HepG2 (cell line): ENCODE data around the gene AKAP12. TPM values are rescaled to one million over a fixed set of nuclear protein-coding genes. Genes with fewer than 3 reads are reported as not detected.

Source experiments
- ARID3A ChIP-seq: IDR thresholded peaks from 2 replicates; pipeline ENCODE4 v1.6.1; 2012; ENCODE audit warnings: low read depth, low read length, improper control_type of control experiment
- BATF2 ChIP-seq: sonication (generic); formaldehyde crosslinking; IDR thresholded peaks from 2 replicates; pipeline ENCODE4 v1.8.0; 2022; ENCODE audit warnings: mild to moderate bottlenecking, missing genetic modification reagents, moderate library complexity
- CBFB ChIP-seq: sonication (generic); formaldehyde crosslinking; IDR thresholded peaks from 2 replicates; pipeline ENCODE4 v1.4.0; 2020; ENCODE audit warnings: missing genetic modification reagents
- CEBPB ChIP-seq: IDR thresholded peaks from 2 replicates; pipeline ENCODE4 v1.6.1; 2011; ENCODE audit warnings: low read depth, low read length, improper control_type of control experiment, borderline replicate concordance
- ESRRA ChIP-seq: sonication (generic); formaldehyde crosslinking; IDR thresholded peaks from 2 replicates; pipeline ENCODE4 v1.5.1; 2020; ENCODE audit warnings: mild to moderate bottlenecking, low read depth, missing genetic modification reagents
- FOSL2 ChIP-seq: sonication (generic); formaldehyde crosslinking; IDR thresholded peaks from 2 replicates; pipeline ENCODE4 v1.4.0; 2020; ENCODE audit warnings: missing genetic modification reagents
- GATAD1 ChIP-seq: IDR thresholded peaks from 2 replicates; pipeline ENCODE4 v1.6.1; 2016; ENCODE audit warnings: missing genetic modification reagents, missing compliant biosample characterization
- IKZF1 ChIP-seq: fragments of 450-650 bp; IDR thresholded peaks from 2 replicates; pipeline ENCODE4 v1.7.1; 2016
- KAT7 ChIP-seq: IDR thresholded peaks from 2 replicates; pipeline ENCODE4 v1.6.1; 2018; ENCODE audit warnings: borderline replicate concordance, missing compliant biosample characterization
- MNT ChIP-seq: fragments of 450-650 bp; IDR thresholded peaks from 2 replicates; pipeline ENCODE4 v1.6.1; 2016
- MTA3 ChIP-seq: sonication (generic); formaldehyde crosslinking; IDR thresholded peaks from 2 replicates; pipeline ENCODE4 v1.4.0; 2020; ENCODE audit warnings: missing genetic modification reagents
- NFKB2 ChIP-seq: sonication (generic); formaldehyde crosslinking; IDR thresholded peaks from 2 replicates; pipeline ENCODE4 v1.4.0; 2020; ENCODE audit warnings: missing genetic modification reagents, borderline replicate concordance
- PAF1 ChIP-seq: IDR thresholded peaks from 2 replicates; pipeline ENCODE4 v1.6.1; 2016; ENCODE audit warnings: missing genetic modification reagents, missing compliant biosample characterization
- RFX5 ChIP-seq: IDR thresholded peaks from 2 replicates; pipeline ENCODE4 v1.6.1; 2011; ENCODE audit warnings: low read depth, low read length, improper control_type of control experiment
- SMAD3 ChIP-seq: sonication (generic); formaldehyde crosslinking; IDR thresholded peaks from 2 replicates; pipeline ENCODE4 v1.4.0; 2020; ENCODE audit warnings: missing genetic modification reagents
- SP5 ChIP-seq: IDR thresholded peaks from 2 replicates; pipeline ENCODE4 v1.6.1; 2016; ENCODE audit warnings: low read depth, borderline replicate concordance
- TP53 ChIP-seq: sonication (generic); formaldehyde crosslinking; conservative IDR thresholded peaks from 2 replicates; pipeline ENCODE4 v1.4.0; 2020; ENCODE audit warnings: missing genetic modification reagents
- U2AF1 ChIP-seq: fragments of 200-400 bp; formaldehyde crosslinking; optimal IDR thresholded peaks from 2 replicates; pipeline ENCODE3; 2017; ENCODE audit warnings: mild to moderate bottlenecking, low read depth, low read length
- ZNF256 ChIP-seq: sonication (generic); formaldehyde crosslinking; conservative IDR thresholded peaks from 2 replicates; pipeline ENCODE4 v1.4.0; 2020; ENCODE audit warnings: missing genetic modification reagents
- ZNF331 ChIP-seq: sonication (generic); formaldehyde crosslinking; IDR thresholded peaks from 2 replicates; pipeline ENCODE4 v1.4.0; 2020; ENCODE audit warnings: missing genetic modification reagents
- ZNF383 ChIP-seq: sonication (generic); formaldehyde crosslinking; IDR thresholded peaks from 2 replicates; pipeline ENCODE4 v1.4.0; 2020; ENCODE audit warnings: missing genetic modification reagents, mild to moderate bottlenecking, borderline replicate concordance
- ZNF414 ChIP-seq: sonication (generic); formaldehyde crosslinking; IDR thresholded peaks from 2 replicates; pipeline ENCODE4 v1.5.0; 2020; ENCODE audit warnings: missing genetic modification reagents
- ZNF451 ChIP-seq: sonication (generic); formaldehyde crosslinking; IDR thresholded peaks from 2 replicates; pipeline ENCODE4 v1.5.0; 2020; ENCODE audit warnings: mild to moderate bottlenecking, missing genetic modification reagents
- ZNF484 ChIP-seq: sonication (generic); formaldehyde crosslinking; IDR thresholded peaks from 2 replicates; pipeline ENCODE4 v1.5.1; 2020; ENCODE audit warnings: mild to moderate bottlenecking, low read depth, missing genetic modification reagents, borderline replicate concordance
- ZNF576 ChIP-seq: sonication (generic); formaldehyde crosslinking; IDR thresholded peaks from 2 replicates; pipeline ENCODE4 v1.4.0; 2020; ENCODE audit warnings: mild to moderate bottlenecking, missing genetic modification reagents
- ZNF615 ChIP-seq: sonication (generic); formaldehyde crosslinking; IDR thresholded peaks from 2 replicates; pipeline ENCODE4 v1.5.0; 2020; ENCODE audit warnings: mild to moderate bottlenecking, missing genetic modification reagents, borderline replicate concordance
- ZNF879 ChIP-seq: sonication (generic); formaldehyde crosslinking; IDR thresholded peaks from 2 replicates; pipeline ENCODE4 v1.8.1; 2023; ENCODE audit warnings: missing genetic modification reagents
- polyA plus RNA-seq, 8 experiments: library from polyadenylated mRNA; depleted of rRNA in 3 of 8; stranded (reverse) in 7 of 8; unstranded in 1 of 8; fragments of >200 nt; fragmentation: Illumina TruSeq in 4 of 8; extraction: Trizol in 4 of 8; gene quantifications; 2 replicates each; pipeline versions ENCODE4 v1.2.1 to v1.2.3, GENCODE V29; 2011 to 2016; ENCODE audit warnings: low read depth in 4 of 8, missing spikeins in 1 of 8, mixed read lengths in 1 of 8; ENCODE audit not compliant: insufficient read depth in 1 of 8
- total RNA-seq, 5 experiments: library from RNA; depleted of rRNA; stranded (reverse); fragments of >200 nt; fragmentation: Illumina TruSeq; extraction: Trizol; gene quantifications; 2 replicates each; pipeline ENCODE4 v1.2.3, GENCODE V29; 2016; ENCODE audit warnings: low read depth in 1 of 5

Gene AKAP12
- total and polyA plus RNA-seq, 2 of the 13 experiments (the other 11 are each of a cell fraction or from before 2014, with no cell fraction given), result 10.6 to 19.0 TPM

- TF ChIP-seq ZNF383 (CRISPR knock-in tag), result no peak
- TF ChIP-seq ZNF484 (CRISPR knock-in tag), result no peak
- no peak for TF ChIP-seq IKZF1
- no peak for TF ChIP-seq KAT7 (CRISPR knock-in tag)
- TF ChIP-seq PAF1 (CRISPR knock-in tag), result no peak
- peak; percentile 70; the same call in 1 of the 2 replicates for TF ChIP-seq ZNF451 (CRISPR knock-in tag)
- 0 out of 2 replicates have a peak, but pooled peaks have one; percentile 21 for TF ChIP-seq TP53 (CRISPR knock-in tag)
- TF ChIP-seq MNT, result peak; percentile 66
- TF ChIP-seq ZNF576 (CRISPR knock-in tag), result no peak
- TF ChIP-seq MTA3 (CRISPR knock-in tag), result no peak
- TF ChIP-seq ZNF414 (CRISPR knock-in tag), result no peak
- no peak for TF ChIP-seq ZNF879 (CRISPR knock-in tag)
- TF ChIP-seq NFKB2 (CRISPR knock-in tag), result no peak
- TF ChIP-seq U2AF1, result no peak
- TF ChIP-seq SP5, result no peak
- TF ChIP-seq ZNF615 (CRISPR knock-in tag), result no peak
- TF ChIP-seq CEBPB, result no peak
- no peak for TF ChIP-seq ZNF331 (CRISPR knock-in tag)
- TF ChIP-seq ARID3A, result no peak
- peak; percentile 21; the same call in 1 of the 2 replicates for TF ChIP-seq GATAD1 (CRISPR knock-in tag)
- no peak for TF ChIP-seq CBFB (CRISPR knock-in tag)
- TF ChIP-seq SMAD3, result peak; percentile 33; the same call in 1 of the 2 replicates
- peak; percentile 79 for TF ChIP-seq FOSL2 (CRISPR knock-in tag)
- TF ChIP-seq BATF2 (CRISPR knock-in tag), result 0 out of 2 replicates have a peak, but pooled peaks have one; percentile 53
- no peak for TF ChIP-seq ZNF256 (CRISPR knock-in tag)
- 0 out of 2 replicates have a peak, but pooled peaks have one; percentile 24 for TF ChIP-seq ESRRA (CRISPR knock-in tag)
- TF ChIP-seq RFX5, result no peak
Measured at GRCh38 chr6:151391471-151392413, 152.0 kb downstream of the AKAP12 start, which contains the start of gene ZBTB2 (continued).
